ENCODE measurements around the gene ADARB2.

ADARB2 gene

DNA sequence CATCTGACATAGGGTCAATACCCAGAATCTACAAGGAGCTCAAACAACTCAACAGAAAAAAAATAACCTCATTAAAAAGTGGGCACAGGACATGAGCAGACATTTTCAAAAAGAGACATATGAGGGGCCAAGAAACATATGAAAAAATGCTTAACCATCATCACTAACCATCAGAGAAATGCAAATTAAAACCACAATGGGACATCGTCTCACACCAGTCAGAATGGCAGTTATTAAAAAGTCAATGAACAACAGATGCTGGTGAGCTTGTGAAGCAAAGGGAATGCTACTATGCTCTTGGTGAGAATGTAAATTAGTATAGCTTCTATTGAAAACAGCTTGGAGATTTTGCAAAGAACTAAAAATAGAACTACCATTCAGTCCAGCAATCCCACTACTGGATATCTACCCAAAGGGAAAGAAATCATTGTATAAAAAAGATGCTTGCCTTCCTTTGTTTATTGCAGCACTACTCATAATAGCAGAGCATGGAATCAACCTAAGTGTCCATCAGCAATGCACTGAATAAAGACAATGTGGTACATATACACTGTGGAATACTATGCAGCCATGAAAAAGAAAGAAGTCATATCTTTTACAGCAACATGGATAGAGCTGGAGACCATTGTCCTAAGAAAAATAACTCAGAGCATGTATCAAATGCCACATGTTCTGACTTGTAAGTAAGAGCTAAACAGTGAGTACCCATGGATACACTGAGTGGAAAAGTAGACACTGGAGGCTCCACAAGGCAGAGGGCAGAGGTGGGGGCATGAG is 139.8 kb downstream of the ADARB2 start:
- TF ChIP-seq, protein P1, sequence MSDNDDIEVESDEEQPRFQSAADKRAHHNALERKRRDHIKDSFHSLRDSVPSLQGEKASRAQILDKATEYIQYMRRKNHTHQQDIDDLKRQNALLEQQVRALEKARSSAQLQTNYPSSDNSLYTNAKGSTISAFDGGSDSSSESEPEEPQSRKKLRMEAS (IDR thresholded peaks at IDR 0.05) = no peak
- TF ChIP-seq ZBTB7A (IDR thresholded peaks at IDR 0.05; ENCODE audit: low read depth) = no peak
- no peak for TF ChIP-seq RAD21 (IDR thresholded peaks at IDR 0.05; ENCODE audit: low read depth)
- no peak for TF ChIP-seq CEBPB (IDR thresholded peaks at IDR 0.05)
- no peak for TF ChIP-seq NFIC (IDR thresholded peaks at IDR 0.05)

DNA sequence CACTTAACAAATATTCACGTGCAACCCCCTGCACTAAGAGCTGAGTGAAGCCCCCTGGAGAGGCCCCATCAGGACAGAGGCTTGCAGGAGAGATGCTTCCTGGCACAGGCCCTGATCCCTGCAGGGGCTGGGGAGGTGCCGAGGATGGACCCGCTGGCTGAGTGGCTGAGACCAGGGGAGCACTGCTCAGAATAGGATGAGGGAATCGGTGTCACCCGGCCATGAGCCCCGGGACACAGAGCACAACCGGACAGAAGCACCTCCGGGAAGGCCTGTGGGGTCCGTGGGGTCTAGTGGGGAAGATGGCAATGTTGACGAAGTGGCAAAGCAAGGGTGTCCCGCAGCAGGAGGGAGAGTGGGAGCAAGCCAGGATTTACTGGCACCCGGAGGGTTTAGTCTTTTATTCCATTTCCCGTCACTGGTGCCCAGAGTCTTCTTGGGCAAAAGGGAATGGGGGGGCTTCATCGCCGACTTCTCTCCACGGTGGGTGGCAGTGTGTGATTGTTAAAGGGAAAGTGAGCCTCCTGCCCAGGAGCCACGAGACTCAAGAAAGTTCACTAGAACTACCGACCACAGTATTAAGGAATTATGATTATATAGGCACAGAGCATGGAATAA is 140.7 kb downstream of the ADARB2 start:
- TF ChIP-seq, protein P2, sequence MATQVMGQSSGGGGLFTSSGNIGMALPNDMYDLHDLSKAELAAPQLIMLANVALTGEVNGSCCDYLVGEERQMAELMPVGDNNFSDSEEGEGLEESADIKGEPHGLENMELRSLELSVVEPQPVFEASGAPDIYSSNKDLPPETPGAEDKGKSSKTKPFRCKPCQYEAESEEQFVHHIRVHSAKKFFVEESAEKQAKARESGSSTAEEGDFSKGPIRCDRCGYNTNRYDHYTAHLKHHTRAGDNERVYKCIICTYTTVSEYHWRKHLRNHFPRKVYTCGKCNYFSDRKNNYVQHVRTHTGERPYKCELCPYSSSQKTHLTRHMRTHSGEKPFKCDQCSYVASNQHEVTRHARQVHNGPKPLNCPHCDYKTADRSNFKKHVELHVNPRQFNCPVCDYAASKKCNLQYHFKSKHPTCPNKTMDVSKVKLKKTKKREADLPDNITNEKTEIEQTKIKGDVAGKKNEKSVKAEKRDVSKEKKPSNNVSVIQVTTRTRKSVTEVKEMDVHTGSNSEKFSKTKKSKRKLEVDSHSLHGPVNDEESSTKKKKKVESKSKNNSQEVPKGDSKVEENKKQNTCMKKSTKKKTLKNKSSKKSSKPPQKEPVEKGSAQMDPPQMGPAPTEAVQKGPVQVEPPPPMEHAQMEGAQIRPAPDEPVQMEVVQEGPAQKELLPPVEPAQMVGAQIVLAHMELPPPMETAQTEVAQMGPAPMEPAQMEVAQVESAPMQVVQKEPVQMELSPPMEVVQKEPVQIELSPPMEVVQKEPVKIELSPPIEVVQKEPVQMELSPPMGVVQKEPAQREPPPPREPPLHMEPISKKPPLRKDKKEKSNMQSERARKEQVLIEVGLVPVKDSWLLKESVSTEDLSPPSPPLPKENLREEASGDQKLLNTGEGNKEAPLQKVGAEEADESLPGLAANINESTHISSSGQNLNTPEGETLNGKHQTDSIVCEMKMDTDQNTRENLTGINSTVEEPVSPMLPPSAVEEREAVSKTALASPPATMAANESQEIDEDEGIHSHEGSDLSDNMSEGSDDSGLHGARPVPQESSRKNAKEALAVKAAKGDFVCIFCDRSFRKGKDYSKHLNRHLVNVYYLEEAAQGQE (IDR thresholded peaks at IDR 0.05; ENCODE audit: low read depth) = no peak
- TF ChIP-seq YY1 (IDR thresholded peaks at IDR 0.05; ENCODE audit: low read depth) (no peak), EGR1 (IDR thresholded peaks at IDR 0.05) (no peak), TAF1 (IDR thresholded peaks at IDR 0.05; ENCODE audit: low read depth) (no peak), CREB1 (IDR thresholded peaks at IDR 0.05; ENCODE audit: low read depth) (no peak), FOXM1 (IDR thresholded peaks at IDR 0.05; ENCODE audit: borderline replicate concordance, low read depth) (no peak), ZBTB7A (IDR thresholded peaks at IDR 0.05; ENCODE audit: low read depth) (no peak), RAD21 (IDR thresholded peaks at IDR 0.05; ENCODE audit: low read depth) (no peak), NFIC (IDR thresholded peaks at IDR 0.05) (no peak), TCF12 (IDR thresholded peaks at IDR 0.05; ENCODE audit: low read depth) (no peak), EP300 (IDR thresholded peaks at IDR 0.05; ENCODE audit: borderline replicate concordance) (no peak), TEAD4 (IDR thresholded peaks at IDR 0.05) (no peak), CEBPB (IDR thresholded peaks at IDR 0.05) (no peak)
- TF ChIP-seq, protein P3, sequence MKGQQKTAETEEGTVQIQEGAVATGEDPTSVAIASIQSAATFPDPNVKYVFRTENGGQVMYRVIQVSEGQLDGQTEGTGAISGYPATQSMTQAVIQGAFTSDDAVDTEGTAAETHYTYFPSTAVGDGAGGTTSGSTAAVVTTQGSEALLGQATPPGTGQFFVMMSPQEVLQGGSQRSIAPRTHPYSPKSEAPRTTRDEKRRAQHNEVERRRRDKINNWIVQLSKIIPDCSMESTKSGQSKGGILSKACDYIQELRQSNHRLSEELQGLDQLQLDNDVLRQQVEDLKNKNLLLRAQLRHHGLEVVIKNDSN (IDR thresholded peaks at IDR 0.05) = no peak
- TF ChIP-seq, protein P1 (IDR thresholded peaks at IDR 0.05) = no peak

DNA sequence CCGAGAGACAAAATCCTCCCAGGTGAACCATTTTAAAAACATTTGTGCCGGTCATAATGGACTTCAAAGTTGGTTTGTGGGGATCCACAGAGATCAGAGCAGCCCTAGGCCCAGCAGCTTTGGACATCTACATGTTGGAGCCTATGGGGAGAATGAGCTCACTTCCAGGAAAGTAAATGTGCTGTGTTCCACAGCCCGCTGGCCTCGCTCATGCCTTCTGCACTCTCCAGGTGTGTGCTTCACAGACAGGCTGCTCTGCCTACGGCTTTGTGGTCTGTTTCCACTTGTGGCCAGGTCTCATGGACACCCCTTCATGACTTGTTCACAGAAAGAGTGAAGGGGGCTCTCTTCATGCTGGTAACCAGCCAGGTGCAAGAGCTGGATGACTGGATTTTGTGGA is 141.6 kb downstream of the ADARB2 start:
- TF ChIP-seq TCF12 (IDR thresholded peaks at IDR 0.05; ENCODE audit: low read depth) = no peak
- no peak for TF ChIP-seq TAF1 (IDR thresholded peaks at IDR 0.05; ENCODE audit: low read depth)
- TF ChIP-seq FOXM1 (IDR thresholded peaks at IDR 0.05; ENCODE audit: borderline replicate concordance, low read depth) = no peak
- TF ChIP-seq, protein P3 (IDR thresholded peaks at IDR 0.05) = no peak
- TF ChIP-seq, protein P2 (IDR thresholded peaks at IDR 0.05; ENCODE audit: low read depth) = no peak
- TF ChIP-seq TEAD4 (IDR thresholded peaks at IDR 0.05) = no peak
- TF ChIP-seq CEBPB (IDR thresholded peaks at IDR 0.05) = no peak

DNA sequence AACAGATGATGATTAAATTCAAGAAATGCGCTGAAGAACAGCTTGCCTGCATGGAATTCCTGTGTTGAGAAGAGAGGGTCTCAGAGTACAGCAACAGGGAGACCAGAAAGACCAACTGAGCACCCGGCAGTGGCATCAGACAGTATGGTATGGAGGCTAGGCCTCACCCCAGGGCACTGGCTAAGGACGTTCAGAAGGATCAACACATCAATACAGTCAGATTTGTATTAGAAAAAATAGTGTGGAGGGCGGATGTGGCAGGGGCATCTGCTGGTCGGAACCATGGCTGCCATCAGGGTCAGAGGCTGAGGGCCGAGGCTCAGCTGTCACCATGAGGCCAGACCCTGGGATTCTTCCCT is 142.1 kb downstream of the ADARB2 start:
- TF ChIP-seq TEAD4 (IDR thresholded peaks at IDR 0.05) (no peak), RAD21 (IDR thresholded peaks at IDR 0.05; ENCODE audit: low read depth) (no peak), CREB1 (IDR thresholded peaks at IDR 0.05; ENCODE audit: low read depth) (no peak), TCF12 (IDR thresholded peaks at IDR 0.05; ENCODE audit: low read depth) (no peak), NFIC (IDR thresholded peaks at IDR 0.05) (no peak)
- TF ChIP-seq, protein P1 (IDR thresholded peaks at IDR 0.05) = no peak

DNA sequence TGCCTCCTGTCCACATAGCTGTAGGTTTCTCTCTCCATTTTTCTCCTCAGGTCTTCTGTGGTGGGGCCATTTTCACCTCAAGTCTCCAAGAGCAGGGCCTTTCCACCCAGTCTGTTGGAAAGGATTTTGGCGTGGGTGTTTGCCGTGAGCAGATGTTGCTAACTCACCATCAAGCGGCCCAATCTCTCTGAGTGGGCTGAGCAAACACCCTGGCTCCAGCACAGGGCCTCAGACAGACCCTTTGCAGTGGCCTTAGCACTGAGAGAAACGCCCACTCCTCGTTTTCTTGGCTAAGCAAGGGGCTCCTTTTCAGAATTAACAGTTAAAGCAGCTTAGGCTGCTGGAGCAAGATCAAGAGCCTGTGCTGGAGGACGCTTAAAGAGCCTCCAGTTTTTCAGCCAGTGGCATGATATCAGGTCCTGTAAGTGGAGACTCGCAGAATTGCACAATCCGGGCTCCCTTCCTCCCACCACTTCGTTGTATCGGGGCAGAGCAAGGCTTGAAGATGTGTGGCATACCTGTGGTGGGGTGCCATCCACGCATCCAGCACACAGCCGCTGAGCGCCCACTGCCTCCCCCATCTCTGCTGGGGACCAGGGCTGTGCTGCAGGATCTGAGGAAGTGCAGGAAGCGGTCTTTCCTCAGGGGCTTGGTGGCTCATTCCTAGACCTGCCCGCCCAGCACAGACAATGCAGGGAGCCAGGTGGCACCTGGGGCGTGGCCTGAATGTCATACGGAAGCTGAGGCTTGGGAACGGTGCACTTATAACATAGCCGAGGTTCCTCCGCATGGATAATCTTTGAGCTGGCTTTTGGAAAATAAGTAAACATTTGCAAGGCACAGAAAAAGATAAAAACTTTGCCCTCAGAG is 142.7 kb downstream of the ADARB2 start:
- no peak for TF ChIP-seq EP300 (IDR thresholded peaks at IDR 0.05; ENCODE audit: borderline replicate concordance)
- no peak for TF ChIP-seq TEAD4 (IDR thresholded peaks at IDR 0.05)
- no peak for TF ChIP-seq CREB1 (IDR thresholded peaks at IDR 0.05; ENCODE audit: low read depth)
- TF ChIP-seq, protein P1 (IDR thresholded peaks at IDR 0.05) = no peak
- no peak for TF ChIP-seq TAF1 (IDR thresholded peaks at IDR 0.05; ENCODE audit: low read depth)
- TF ChIP-seq, protein P2 (IDR thresholded peaks at IDR 0.05; ENCODE audit: low read depth) = no peak
- no peak for TF ChIP-seq EGR1 (IDR thresholded peaks at IDR 0.05)
- no peak for TF ChIP-seq RAD21 (IDR thresholded peaks at IDR 0.05; ENCODE audit: low read depth)
- TF ChIP-seq, protein P3 (IDR thresholded peaks at IDR 0.05) = no peak
- no peak for TF ChIP-seq FOXM1 (IDR thresholded peaks at IDR 0.05; ENCODE audit: borderline replicate concordance, low read depth)
- no peak for TF ChIP-seq ZBTB7A (IDR thresholded peaks at IDR 0.05; ENCODE audit: low read depth)
- no peak for TF ChIP-seq NFIC (IDR thresholded peaks at IDR 0.05)
- TF ChIP-seq TCF12 (IDR thresholded peaks at IDR 0.05; ENCODE audit: low read depth) = no peak
- no peak for TF ChIP-seq YY1 (IDR thresholded peaks at IDR 0.05; ENCODE audit: low read depth)
- no peak for TF ChIP-seq CEBPB (IDR thresholded peaks at IDR 0.05)

Data from Ishikawa (cell line).